Heart right ventricle (tissue), 16 donors: ENCODE data around the gene FREM1. TPM values are rescaled to one million over a fixed set of nuclear protein-coding genes. Genes with fewer than 3 reads are reported as not detected.

ENCODE experiments used
- ATAC-seq, 8 donors: fragments of 200-7000 bp; cut with Tn5 transposase; one replicate each; pipeline ENCODE4 v1.9.1; 2020; ENCODE audit warnings: mild to moderate bottlenecking in 8 of 8, moderate library complexity in 8 of 8, moderate number of reproducible peaks in 1 of 8
- DNase-seq, 2 donors: peaks; one replicate each; pipeline ENCODE4 v3.0.0-alpha.2; 2020
- H3K27ac ChIP-seq, 10 donors: fragments of 200-600 bp; sonication (generic) in 2 of 10; one replicate each; pipeline versions ENCODE4 v1.5.0 to v1.8.0; 2020 to 2022; ENCODE audit warnings: mild to moderate bottlenecking in 3 of 10
- H3K27me3 ChIP-seq, 7 donors: fragments of 200-600 bp; one replicate each; pipeline ENCODE4 v1.8.0; 2021 to 2022; ENCODE audit warnings: mild to moderate bottlenecking in 2 of 7
- H3K36me3 ChIP-seq, 9 donors: fragments of 200-600 bp; sonication (generic) in 1 of 9; one replicate each; pipeline versions ENCODE4 v1.5.0 to v1.8.0; 2020 to 2022; ENCODE audit warnings: mild to moderate bottlenecking in 2 of 9
- H3K4me1 ChIP-seq, 9 donors: fragments of 200-600 bp; sonication (generic) in 1 of 9; one replicate each; pipeline versions ENCODE4 v1.5.0 to v1.8.0; 2020 to 2022; ENCODE audit warnings: mild to moderate bottlenecking in 4 of 9
- H3K4me3 ChIP-seq, 10 donors: fragments of 200-600 bp; sonication (generic) in 2 of 10; one replicate each; pipeline versions ENCODE4 v1.5.0 to v1.8.0; 2020 to 2022; ENCODE audit warnings: mild to moderate bottlenecking in 7 of 10, moderate library complexity in 2 of 10
- H3K9me3 ChIP-seq, 11 donors: fragments of 200-600 bp in 10 of 11; sonication (generic) in 2 of 11; one replicate each; pipeline versions ENCODE4 v1.5.0 to v1.8.0; 2013 to 2022; ENCODE audit warnings: mild to moderate bottlenecking in 2 of 11, control low read depth in 1 of 11, moderate library complexity in 1 of 11
- WGBS, 2 donors: extraction: QIAGEN DNeasy Blood & Tissue Kit; methylation state at CpG; one replicate each; pipeline ENCODE4 v1.1.7; 2013; ENCODE audit warnings: inconsistent platforms in 1 of 2; 5-methylcytosine and 5-hydroxymethylcytosine counted together
- intact Hi-C, 10 donors: fragments of 100-400 bp; cut with DNase I; formaldehyde crosslinking; loops; one replicate each; pipeline versions ENCODE4 v1.11.1 to v1.14.2; 2022
- polyA plus RNA-seq, 2 donors: library from polyadenylated mRNA; stranded (reverse); fragments of 200-250 nt; gene quantifications; one replicate each; pipeline ENCODE4 v1.2.3, GENCODE V29; 2013
- total RNA-seq, 10 donors: library from RNA; stranded (reverse); fragmentation: NEBNext Ultra II Directional in 3 of 10; extraction: Animal tissue kit (Norgen Biotek cat#: 25700) in 3 of 10; gene quantifications; one replicate each; pipeline versions ENCODE4 v1.2.1 to v1.2.4, GENCODE V29; 2021 to 2023
- TF ChIP-seq, protein P1 (sequence below), 9 donors: fragments of 200-600 bp; sonication (generic) in 2 of 9; IDR thresholded peaks; one replicate each; pipeline versions ENCODE4 v1.5.0 to v1.8.0; 2021 to 2022; ENCODE audit warnings: antibody characterized with exemption in 9 of 9, mild to moderate bottlenecking in 5 of 9, moderate library complexity in 1 of 9
- donor health status: Arrhythmogenic right ventricular cardiomyopathy.
- donor health status: ischemic (EF 13 %, LVEDD 7.1; RV severe dilation, severe dysfunction).
- donor health status: healthy with polysubstance abuse.
- donor health status: DM: no; HTN: yes; CAD: no.
- donor health status: DM: no; HTN: no; CAD: no.
- donor health status: ischemic (EF 25% LVEDD 6.9; RV normal size, moderate dysfunction).
- donor health status: ischemic (EF 25% LVEDD 5.7; RV mildly dilated, moderate dysfunction).
- donor health status: healthy.
- donor health status: DM: yes; HTN: yes; CAD: no.
- donor health status: Ischemic cardiomyopathy.
- donor health status: ischemic (EF 35%, LVEDD 5.7; RV mildly dilated, moderate dysfunction).
- donor health status: nonischemic (EF 11% LVEDD 7.7; RV severe dilation, severe dysfunction).
- donor health status: DM: yes; HTN: yes; CAD: no.
- donor health status: PGD.
- donor health status: ischemic (EF 29% LVEDD 5.4; RV normal size, mild dysfunction).
- donor health status: nonischemic (EF 23%, LVEDD 6.1; RV moderate dilation, normal function).

FREM1 gene
- total and polyA plus RNA-seq, 12 donors = 0.59 to 5.9 (median 3.1) TPM

DNA sequence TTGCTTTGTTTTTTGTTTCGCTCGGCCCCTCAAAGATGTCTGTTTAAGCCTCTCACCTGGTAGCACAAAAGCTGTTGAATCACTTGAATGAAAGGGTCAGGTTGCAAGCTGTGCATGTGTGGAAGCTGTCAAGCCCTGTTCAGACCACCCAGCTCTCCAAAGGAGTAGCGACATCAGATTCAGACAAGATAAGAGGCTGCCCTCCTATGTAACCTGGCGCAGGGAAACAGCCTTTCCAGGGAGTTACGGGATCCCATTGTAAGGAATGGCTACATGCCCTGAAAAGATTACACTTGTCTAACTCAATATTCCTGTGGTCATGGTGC is 2.9 kb downstream of the FREM1 start:
- no peaks in the 10 kb centered on the region for H3K36me3 ChIP-seq
- H3K27me3 ChIP-seq = no peaks in the 10 kb centered on the region
- no peak for ATAC-seq
- H3K9me3 ChIP-seq = no peaks in the 10 kb centered on the region
- no peak for DNase-seq
- intact Hi-C loops = no loop called here
- 87 to 88% methylated on average over 5 of the region's 5 CpGs for WGBS, 2 donors
- peak overlapping the region in 6 of 10 donors; percentile 18 to 66 (median 45) for H3K27ac ChIP-seq
- H3K4me1 ChIP-seq = peaks cover 0 to 20% (median 5%) of the 10 kb centered on the region in 9 donors
- peak overlapping the region in 1 of 10 donors; percentile 43 for H3K4me3 ChIP-seq
- TF ChIP-seq, protein P1, sequence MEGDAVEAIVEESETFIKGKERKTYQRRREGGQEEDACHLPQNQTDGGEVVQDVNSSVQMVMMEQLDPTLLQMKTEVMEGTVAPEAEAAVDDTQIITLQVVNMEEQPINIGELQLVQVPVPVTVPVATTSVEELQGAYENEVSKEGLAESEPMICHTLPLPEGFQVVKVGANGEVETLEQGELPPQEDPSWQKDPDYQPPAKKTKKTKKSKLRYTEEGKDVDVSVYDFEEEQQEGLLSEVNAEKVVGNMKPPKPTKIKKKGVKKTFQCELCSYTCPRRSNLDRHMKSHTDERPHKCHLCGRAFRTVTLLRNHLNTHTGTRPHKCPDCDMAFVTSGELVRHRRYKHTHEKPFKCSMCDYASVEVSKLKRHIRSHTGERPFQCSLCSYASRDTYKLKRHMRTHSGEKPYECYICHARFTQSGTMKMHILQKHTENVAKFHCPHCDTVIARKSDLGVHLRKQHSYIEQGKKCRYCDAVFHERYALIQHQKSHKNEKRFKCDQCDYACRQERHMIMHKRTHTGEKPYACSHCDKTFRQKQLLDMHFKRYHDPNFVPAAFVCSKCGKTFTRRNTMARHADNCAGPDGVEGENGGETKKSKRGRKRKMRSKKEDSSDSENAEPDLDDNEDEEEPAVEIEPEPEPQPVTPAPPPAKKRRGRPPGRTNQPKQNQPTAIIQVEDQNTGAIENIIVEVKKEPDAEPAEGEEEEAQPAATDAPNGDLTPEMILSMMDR (IDR thresholded peaks at IDR 0.05) = no peak

DNA sequence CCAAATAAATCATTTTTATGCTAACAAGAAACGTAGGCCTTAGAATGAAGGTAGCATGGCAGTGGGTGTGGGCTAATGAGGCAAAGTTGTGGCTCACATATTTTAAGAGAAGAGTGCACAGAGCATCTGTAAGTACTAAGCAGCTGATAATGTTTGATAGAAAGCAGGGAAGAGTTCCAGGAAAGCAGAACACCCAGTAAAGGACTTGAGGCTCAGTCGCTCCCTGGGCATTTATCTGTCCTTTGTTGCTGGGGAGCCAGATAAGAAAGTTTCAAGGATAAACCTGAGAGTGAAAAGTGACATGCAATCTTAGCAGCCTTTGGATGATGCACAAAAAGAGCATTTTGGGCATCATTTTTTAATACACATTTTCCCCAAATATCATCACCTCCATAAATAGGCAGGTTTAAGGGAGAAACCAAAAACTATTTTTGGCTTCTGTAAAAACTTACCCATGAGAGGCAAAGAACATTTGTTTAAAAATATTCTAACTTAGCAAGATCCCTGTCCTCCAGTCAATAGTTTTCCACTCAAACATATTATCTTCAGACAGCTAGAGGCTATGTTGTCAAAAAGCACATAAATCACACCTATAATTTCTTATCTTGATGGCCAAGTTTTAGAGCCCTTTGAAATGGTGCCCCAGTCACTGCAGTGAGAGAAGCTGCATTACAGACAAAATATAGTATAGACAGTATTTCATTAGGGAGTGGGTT is 3.4 kb downstream of the FREM1 start:
- Histone ChIP-seq H3K4me3 (peak overlapping the region in 1 of 10 donors; percentile 43), H3K4me1 (peaks cover 0 to 20% (median 5%) of the 10 kb centered on the region in 9 donors), H3K9me3 (no peaks in the 10 kb centered on the region), H3K27me3 (no peaks in the 10 kb centered on the region), H3K36me3 (no peaks in the 10 kb centered on the region), H3K27ac (peak overlapping the region in 6 of 10 donors; percentile 18 to 66 (median 54))
- TF ChIP-seq, protein P1 (IDR thresholded peaks at IDR 0.05) = no peak
- no peak for ATAC-seq
- DNase-seq = no peak
- WGBS, 2 donors = 40 to 50% methylated on average over 2 of the region's 2 CpGs
- intact Hi-C loops = no loop called here

DNA sequence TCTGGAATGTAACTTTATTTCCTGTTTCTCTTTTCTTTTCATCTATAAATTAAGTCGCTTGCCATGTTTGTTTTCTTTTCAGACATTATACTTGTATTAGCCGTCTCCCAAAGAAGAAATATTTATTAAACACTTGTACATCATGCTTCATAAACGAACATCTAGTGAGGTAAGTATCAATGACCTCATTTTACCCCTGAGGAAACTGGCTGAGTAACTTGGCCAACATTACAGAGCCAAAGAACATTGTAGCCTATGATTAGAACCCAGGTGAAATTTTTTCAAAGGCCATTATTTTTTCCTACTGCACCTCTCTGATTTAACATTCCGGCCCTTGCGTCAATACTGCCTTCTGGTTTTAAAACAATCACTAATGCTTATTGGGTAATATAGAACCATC is 4.2 kb downstream of the FREM1 start:
- ATAC-seq (peak in 1 of 8 donors; percentile 30), DNase-seq (no peak)
- Histone ChIP-seq H3K4me1 (peaks cover 0 to 20% (median 5%) of the 10 kb centered on the region in 9 donors), H3K36me3 (no peaks in the 10 kb centered on the region), H3K9me3 (no peaks in the 10 kb centered on the region), H3K4me3 (peak overlapping the region in 1 of 10 donors; percentile 1), H3K27ac (peak overlapping the region in 7 of 10 donors; percentile 6 to 66 (median 39)), H3K27me3 (no peaks in the 10 kb centered on the region)
- 60 to 68% methylated on average over 5 of the region's 5 CpGs for WGBS, 2 donors
- intact Hi-C loops = no loop called here
- TF ChIP-seq, protein P1 (IDR thresholded peaks at IDR 0.05) = no peak

DNA sequence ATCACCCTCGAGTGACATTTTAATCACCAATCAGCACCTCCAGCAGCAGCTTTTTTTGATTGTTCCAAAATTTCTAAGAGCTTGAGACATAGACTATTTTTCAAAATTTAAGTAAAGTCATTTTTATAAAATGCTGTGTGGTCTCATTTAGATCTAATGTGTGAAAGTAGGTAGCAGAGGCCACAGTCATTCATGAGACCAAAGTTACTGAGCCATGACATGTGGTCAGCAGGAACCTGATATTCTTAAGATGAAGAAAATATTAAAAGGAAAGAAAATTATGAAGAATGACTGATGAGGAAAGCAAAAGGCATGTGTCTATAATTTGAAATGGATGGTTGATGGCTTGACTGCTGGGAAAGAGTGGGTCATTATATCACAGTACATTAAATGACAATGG is 7.2 kb downstream of the FREM1 start:
- no peaks in the 10 kb centered on the region for H3K27me3 ChIP-seq
- H3K9me3 ChIP-seq = no peaks in the 10 kb centered on the region
- TF ChIP-seq, protein P1 (IDR thresholded peaks at IDR 0.05) = no peak
- H3K4me3 ChIP-seq = no peak overlapping the region
- intact Hi-C loops = no loop called here
- no peaks in the 10 kb centered on the region for H3K36me3 ChIP-seq
- WGBS, 2 donors = 46 to 49% methylated on average over 1 of the region's 1 CpG
- peaks cover 0 to 20% (median 5%) of the 10 kb centered on the region in 9 donors for H3K4me1 ChIP-seq
- H3K27ac ChIP-seq = no peak overlapping the region
- no peak for ATAC-seq
- no peak for DNase-seq
